NT2/D1 (cell line): ENCODE results near the gene BRINP2.

Source experiments
- SUZ12 ChIP-seq: IDR thresholded peaks from 2 replicates; pipeline ENCODE4 v1.6.1; 2011; ENCODE audit not compliant: insufficient read length, insufficient read depth; ENCODE audit errors: extremely low read depth
- YY1 ChIP-seq: IDR thresholded peaks from 2 replicates; pipeline ENCODE4 v1.6.1; 2011; ENCODE audit not compliant: insufficient read length, insufficient read depth
- ZNF274 ChIP-seq: IDR thresholded peaks from 2 replicates; pipeline ENCODE4 v1.6.1; 2011; ENCODE audit warnings: mild to moderate bottlenecking, low read depth, low read length

DNA sequence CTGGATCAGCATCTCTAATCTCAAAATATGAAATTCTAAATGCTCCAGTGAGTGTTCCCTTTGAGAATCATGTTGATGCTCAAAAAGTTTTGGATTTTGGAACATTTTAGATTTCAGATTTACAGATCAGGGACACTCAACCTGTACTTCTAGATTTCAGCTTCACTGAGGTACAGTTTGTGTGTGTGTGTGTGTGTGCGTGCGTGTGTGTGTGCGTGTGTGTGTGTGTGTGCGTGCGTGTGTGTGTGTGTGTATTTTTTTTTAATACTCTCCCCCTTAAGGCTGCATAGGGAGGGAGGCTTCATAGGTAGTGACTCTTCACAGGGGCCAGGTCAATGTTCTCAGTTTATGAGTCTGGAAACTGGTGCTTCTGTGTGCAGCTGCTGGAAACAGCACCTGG is 77.5 kb downstream of the BRINP2 start:
- TF ChIP-seq YY1 (no peak), SUZ12 (no peak), ZNF274 (no peak)
